A673 (cell line): ENCODE results near the gene ZSCAN18. TPM values are rescaled to one million over a fixed set of nuclear protein-coding genes. Genes with fewer than 3 reads are reported as not detected.

Experiments
- BruUV-seq: library from RNA; stranded (reverse); fragments of 400-500 nt; replicated peaks from 2 replicates; lab custom pipeline; 2021; lab: Mats Ljungman, UMichigan
- CTCF ChIA-PET: fragments of 300-600 bp; sonication (Branson Sonifier 250); formaldehyde crosslinking; loops from one replicate; lab custom pipeline; 2022; ENCODE audit warnings: antibody characterized with exemption; lab: Charles Lee
- POLR2A ChIA-PET: fragments of 300-600 bp; sonication (Branson Sonifier 250); formaldehyde crosslinking; loops from one replicate; lab custom pipeline; 2022; ENCODE audit warnings: antibody characterized with exemption; ENCODE audit not compliant: low non-redundant PET; lab: Charles Lee
- DNase-seq: peaks from one replicate; pipeline ENCODE4 v3.0.0-alpha.2; 2015; ENCODE audit warnings: low spot score
- H3K27ac ChIP-seq: fragments of 200-600 bp; sonication (generic); 2 replicates; pipeline ENCODE4 v1.5.1; 2016; ENCODE audit warnings: mixed run types, low read depth, mild to moderate bottlenecking, mixed read lengths, antibody characterized with exemption, low read length; ENCODE audit not compliant: poor library complexity, severe bottlenecking
- H3K27me3 ChIP-seq: fragments of 200-600 bp; sonication (generic); replicated peaks from 2 replicates; pipeline ENCODE4 v1.6.1; 2017; ENCODE audit warnings: mixed run types, low read depth, mild to moderate bottlenecking, mixed read lengths, antibody characterized with exemption, low read length; ENCODE audit not compliant: insufficient read depth, poor library complexity
- H3K36me3 ChIP-seq: fragments of 200-600 bp; sonication (generic); 2 replicates; pipeline ENCODE4 v1.6.1; 2016; ENCODE audit warnings: mixed run types, mild to moderate bottlenecking, mixed read lengths, antibody characterized with exemption, low read length; ENCODE audit not compliant: insufficient read depth, poor library complexity, severe bottlenecking
- H3K4me1 ChIP-seq: fragments of 200-600 bp; sonication (generic); 2 replicates; pipeline ENCODE4 v1.6.1; 2017; ENCODE audit warnings: mixed run types, mild to moderate bottlenecking, mixed read lengths, antibody characterized with exemption, low read length; ENCODE audit not compliant: insufficient read depth, poor library complexity, severe bottlenecking
- H3K4me3 ChIP-seq: fragments of 200-600 bp; sonication (generic); 2 replicates; pipeline ENCODE4 v1.5.1; 2016; ENCODE audit warnings: low read depth, mixed run types, mild to moderate bottlenecking, mixed read lengths, low read length; ENCODE audit not compliant: poor library complexity, severe bottlenecking
- H3K9me3 ChIP-seq: fragments of 200-600 bp; sonication (generic); 2 replicates; pipeline ENCODE4 v1.6.1; 2016; ENCODE audit warnings: mixed run types, low read depth, mild to moderate bottlenecking, mixed read lengths, antibody characterized with exemption, low read length; ENCODE audit not compliant: poor library complexity, severe bottlenecking
- CTCF ChIP-seq: fragments of 300-800, 200-600 bp; sonication (generic); conservative IDR thresholded peaks from 2 replicates; pipeline ENCODE4 v1.5.1; 2017; ENCODE audit warnings: low read depth, mild to moderate bottlenecking, antibody characterized with exemption, low read length, moderate library complexity, mixed read lengths
- EZH2 ChIP-seq: fragments of 200-600 bp; sonication (generic); IDR thresholded peaks from 2 replicates; pipeline ENCODE4 v1.6.1; 2017; ENCODE audit warnings: borderline replicate concordance, low read depth, mild to moderate bottlenecking, mixed read lengths, antibody characterized with exemption, low read length; ENCODE audit not compliant: poor library complexity, severe bottlenecking
- intact Hi-C: fragments of 100-400 bp; cut with micrococcal nuclease; formaldehyde crosslinking; loops from one replicate; pipeline ENCODE4 v1.10.0; 2022; ENCODE audit not compliant: unreplicated experiment
- total RNA-seq: library from RNA; stranded (reverse); gene quantifications from 2 replicates; pipeline ENCODE4 v1.2.3, GENCODE V29; 2021

The ZSCAN18 gene
- total RNA-seq, 1 experiment from 2014 or later = 26.1 TPM

GRCh38 chr19:58046856-58047255, 51.2 kb downstream of the ZSCAN18 start:
- ChIA-PET CTCF (no interaction called here), POLR2A (no interaction called here)
- no peak overlapping the region for H3K4me3 ChIP-seq
- no peak for DNase-seq
- no peaks in the 10 kb centered on the region for H3K27me3 ChIP-seq
- no peak for TF ChIP-seq EZH2
- TF ChIP-seq CTCF = no peak
- H3K4me1 ChIP-seq = no peaks in the 10 kb centered on the region
- intact Hi-C loops = no loop called here
- no peak overlapping the region for H3K27ac ChIP-seq
- BruUV-seq = no TSS peak
- peaks cover 15% of the 10 kb centered on the region for H3K9me3 ChIP-seq
- H3K36me3 ChIP-seq = no peaks in the 10 kb centered on the region

- POLR2A ChIA-PET = interaction anchor here (0.6 kb wide), 1 partner anchor 12 kb away, joined by 5 read pairs; no protein-coding TSS in a partner anchor
- CTCF ChIA-PET = no interaction called here
- no peaks in the 10 kb centered on the region for H3K4me1 ChIP-seq
These were observed 52.5 kb downstream of the ZSCAN18 start for GRCh38 chr19:58045411-58046050.

GRCh38 chr19:58044886-58045285, 53.1 kb downstream of the ZSCAN18 start:
- POLR2A ChIA-PET = no interaction called here
- Histone ChIP-seq H3K27me3 (no peaks in the 10 kb centered on the region), H3K4me3 (no peak overlapping the region), H3K27ac (no peak overlapping the region), H3K36me3 (no peaks in the 10 kb centered on the region), H3K4me1 (no peaks in the 10 kb centered on the region), H3K9me3 (peaks cover 11% of the 10 kb centered on the region)
- DNase-seq = no peak
- CTCF ChIA-PET = no interaction called here
- TF ChIP-seq EZH2 = no peak
- TF ChIP-seq CTCF = no peak
- intact Hi-C loops = no loop called here
- no TSS peak for BruUV-seq

More at GRCh38 chr19:58045411-58046050, 52.5 kb downstream of the ZSCAN18 start:
- peaks cover 11% of the 10 kb centered on the region for H3K9me3 ChIP-seq
- no peak overlapping the region for H3K27ac ChIP-seq
- intact Hi-C loops = no loop called here
- no peak overlapping the region for H3K4me3 ChIP-seq
- no peak for DNase-seq
- no TSS peak for BruUV-seq
- TF ChIP-seq CTCF (no peak), EZH2 (no peak)
- H3K27me3 ChIP-seq = no peaks in the 10 kb centered on the region
- H3K36me3 ChIP-seq = no peaks in the 10 kb centered on the region
